Astrocyte (in vitro differentiated cells and primary cell): ENCODE measurements around the gene MID2. TPM values are rescaled to one million over a fixed set of nuclear protein-coding genes. Genes with fewer than 3 reads are reported as not detected.

Source experiments
- DNase-seq: peaks from one replicate; pipeline ENCODE4 v3.0.0-alpha.2; 2010; ENCODE audit warnings: low read depth
- FAIRE-seq: peaks from 2 replicates; lab custom pipeline; 2011; peaks lifted over from hg19 to GRCh38; lab: Jason Lieb, UNC
- H2AFZ ChIP-seq: 2 replicates; pipeline ENCODE4 v1.6.0; 2012; ENCODE audit warnings: low read depth, low read length, inconsistent platforms
- H3K27ac ChIP-seq: 2 replicates; pipeline ENCODE4 v1.5.1; 2011; ENCODE audit warnings: low read depth, low read length, inconsistent platforms
- H3K27me3 ChIP-seq: 2 replicates; pipeline ENCODE4 v1.6.0; 2011; ENCODE audit warnings: low read length, inconsistent platforms; ENCODE audit not compliant: insufficient read depth
- H3K36me3 ChIP-seq: 2 replicates; pipeline ENCODE4 v1.5.1; 2011; ENCODE audit warnings: low read length, inconsistent platforms; ENCODE audit not compliant: insufficient read depth
- H3K4me1 ChIP-seq: 2 replicates; pipeline ENCODE4 v1.5.1; 2011; ENCODE audit warnings: low read length, inconsistent platforms; ENCODE audit not compliant: insufficient read depth
- H3K4me2 ChIP-seq: 2 replicates; pipeline ENCODE4 v1.6.0; 2012; ENCODE audit warnings: low read length, inconsistent platforms
- H3K4me3 ChIP-seq: 2 replicates; pipeline ENCODE4 v1.5.1; 2011; ENCODE audit warnings: low read depth, mild to moderate bottlenecking, low read length, inconsistent platforms; ENCODE audit not compliant: insufficient read depth
- H3K79me2 ChIP-seq: 2 replicates; pipeline ENCODE4 v1.6.0; 2012; ENCODE audit warnings: mild to moderate bottlenecking, low read length, inconsistent platforms; ENCODE audit not compliant: insufficient read depth
- H3K9ac ChIP-seq: 2 replicates; pipeline ENCODE4 v1.6.0; 2012; ENCODE audit warnings: mild to moderate bottlenecking, low read length, inconsistent platforms
- H3K9me3 ChIP-seq: 2 replicates; pipeline ENCODE4 v1.5.1; 2012; ENCODE audit warnings: low read depth, mild to moderate bottlenecking, low read length, inconsistent platforms; ENCODE audit not compliant: insufficient read depth
- H4K20me1 ChIP-seq: 2 replicates; pipeline ENCODE4 v1.6.0; 2012; ENCODE audit warnings: low read length, inconsistent platforms; ENCODE audit not compliant: insufficient read depth
- H3K27ac Mint-ChIP-seq: one replicate; pipeline ENCODE4 v1.8.0; 2021; ENCODE audit warnings: mild to moderate bottlenecking, mixed read lengths; ENCODE audit not compliant: unreplicated experiment
- H3K27me3 Mint-ChIP-seq: one replicate; pipeline ENCODE4 v1.8.0; 2021; ENCODE audit warnings: low read depth, mixed read lengths; ENCODE audit not compliant: unreplicated experiment
- H3K36me3 Mint-ChIP-seq: one replicate; pipeline ENCODE4 v1.8.0; 2021; ENCODE audit warnings: low read depth, mixed read lengths; ENCODE audit not compliant: unreplicated experiment
- H3K4me1 Mint-ChIP-seq: one replicate; pipeline ENCODE4 v1.8.0; 2021; ENCODE audit warnings: low read depth, mixed read lengths; ENCODE audit not compliant: unreplicated experiment
- H3K4me3 Mint-ChIP-seq: one replicate; pipeline ENCODE4 v1.8.0; 2021; ENCODE audit warnings: mild to moderate bottlenecking, moderate library complexity, mixed read lengths; ENCODE audit not compliant: unreplicated experiment
- H3K9me3 Mint-ChIP-seq: one replicate; pipeline ENCODE4 v1.8.0; 2021; ENCODE audit warnings: mild to moderate bottlenecking, mixed read lengths; ENCODE audit not compliant: unreplicated experiment
- CTCF ChIP-seq: IDR thresholded peaks from 2 replicates; pipeline ENCODE4 v1.5.1; 2011; ENCODE audit warnings: low read depth, mild to moderate bottlenecking, inconsistent platforms, low read length, moderate library complexity; ENCODE audit not compliant: insufficient read depth
- EZH2 ChIP-seq: IDR thresholded peaks from 2 replicates; pipeline ENCODE4 v1.6.1; 2012; ENCODE audit warnings: mild to moderate bottlenecking, low read length, inconsistent platforms; ENCODE audit not compliant: insufficient read depth
- total RNA-seq: library from RNA; stranded (reverse); gene quantifications from 2 replicates; pipeline ENCODE4 v1.2.1, GENCODE V29; 2021

MID2 gene
- total RNA-seq, 1 donor from 2014 or later, result 11.1 TPM

DNA sequence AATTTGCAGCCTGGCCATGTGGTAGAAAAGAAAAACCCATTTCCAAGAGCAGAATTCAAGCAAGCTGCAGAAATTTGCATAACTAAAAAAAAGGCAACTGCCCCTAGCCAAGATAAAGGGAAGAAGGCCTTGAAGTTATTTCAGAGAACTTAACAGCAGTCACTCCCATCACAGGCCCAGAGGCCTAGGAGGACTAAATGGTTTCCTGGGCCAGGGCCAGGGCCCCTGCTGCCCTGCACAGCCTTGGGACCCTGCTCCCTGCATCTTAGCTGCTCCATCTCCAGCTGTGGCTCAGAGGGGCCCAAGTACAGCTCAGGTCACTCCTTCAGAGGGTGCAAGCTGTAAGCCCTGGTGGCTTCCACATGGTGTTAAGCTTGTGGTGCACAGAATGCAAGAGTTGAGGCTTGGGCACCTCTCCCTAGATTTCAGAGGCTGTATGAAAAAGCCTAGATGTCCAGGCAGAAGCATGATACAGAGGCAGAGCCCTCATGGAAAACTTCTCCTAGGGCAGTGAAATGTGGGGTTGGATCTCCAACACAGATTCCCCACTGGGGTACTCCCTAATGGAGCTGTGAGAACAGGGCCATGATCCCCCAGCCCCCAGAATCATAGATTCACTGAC, 6.7 kb upstream of the MID2 start:
- TF ChIP-seq EZH2 (no peak), CTCF (no peak)
- H3K79me2 ChIP-seq, result no peaks in the 10 kb centered on the region
- H3K9ac ChIP-seq, result no peak overlapping the region
- no peak overlapping the region for H3K27ac ChIP-seq
- H3K27me3 ChIP-seq, result no peaks in the 10 kb centered on the region
- H3K36me3 ChIP-seq, result no peaks in the 10 kb centered on the region
- Mint-ChIP-seq H3K27me3 (no peaks in the 10 kb centered on the region), H3K4me3 (no peak overlapping the region), H3K27ac (no peak overlapping the region), H3K4me1 (peaks cover 3% of the 10 kb centered on the region), H3K36me3 (peaks cover 2% of the 10 kb centered on the region), H3K9me3 (peaks cover 3% of the 10 kb centered on the region)
- no peak for DNase-seq
- peaks cover 7% of the 10 kb centered on the region for H3K9me3 ChIP-seq
- no peaks in the 10 kb centered on the region for H4K20me1 ChIP-seq
- H2AFZ ChIP-seq, result no peak overlapping the region
- no peak overlapping the region for H3K4me2 ChIP-seq
- no peaks in the 10 kb centered on the region for H3K4me1 ChIP-seq
- no peak overlapping the region for H3K4me3 ChIP-seq
- FAIRE-seq, result no peak

- Histone ChIP-seq H3K27ac (no peak overlapping the region), H3K4me2 (no peak overlapping the region), H3K9ac (no peak overlapping the region), H3K9me3 (peaks cover 7% of the 10 kb centered on the region), H3K36me3 (no peaks in the 10 kb centered on the region), H3K79me2 (no peaks in the 10 kb centered on the region), H3K4me1 (peaks cover 4% of the 10 kb centered on the region), H4K20me1 (no peaks in the 10 kb centered on the region), H2AFZ (no peak overlapping the region), H3K4me3 (no peak overlapping the region), H3K27me3 (no peaks in the 10 kb centered on the region)
- Mint-ChIP-seq H3K36me3 (peaks cover 2% of the 10 kb centered on the region), H3K9me3 (peaks cover 3% of the 10 kb centered on the region), H3K27ac (no peak overlapping the region), H3K27me3 (no peaks in the 10 kb centered on the region), H3K4me1 (peaks cover 8% of the 10 kb centered on the region), H3K4me3 (no peak overlapping the region)
- no peak for DNase-seq
- TF ChIP-seq EZH2, result no peak
- no peak for TF ChIP-seq CTCF
- FAIRE-seq, result no peak
Measured at GRCh38 chrX:107823042-107823441, 2.6 kb upstream of the MID2 start.

DNA sequence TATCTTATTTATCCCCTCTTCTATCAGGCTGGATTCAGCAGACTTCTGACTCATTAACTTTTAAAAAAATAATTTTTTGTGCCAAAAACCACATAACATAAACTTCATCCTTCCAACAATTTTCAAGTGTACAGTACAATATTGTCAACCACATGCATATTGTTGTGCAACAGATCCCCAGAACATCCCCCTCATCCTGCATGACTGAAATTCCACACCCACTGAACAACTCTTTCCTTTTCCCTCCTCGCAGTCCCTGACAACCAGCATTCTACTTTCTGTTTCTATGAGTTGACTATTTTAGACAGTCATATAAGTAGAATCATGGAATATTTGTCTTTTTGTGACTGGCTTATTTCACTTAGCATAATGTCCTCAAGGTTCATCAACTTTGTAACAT, 2.2 kb upstream of the MID2 start:
- Histone ChIP-seq H3K4me1 (peaks cover 4% of the 10 kb centered on the region), H3K9ac (no peak overlapping the region), H3K27me3 (no peaks in the 10 kb centered on the region), H3K79me2 (no peaks in the 10 kb centered on the region), H2AFZ (no peak overlapping the region), H3K27ac (no peak overlapping the region), H3K4me2 (peak overlapping the region; percentile 19), H3K36me3 (no peaks in the 10 kb centered on the region), H4K20me1 (no peaks in the 10 kb centered on the region), H3K9me3 (peaks cover 7% of the 10 kb centered on the region), H3K4me3 (no peak overlapping the region)
- no peak for TF ChIP-seq CTCF
- no peak for TF ChIP-seq EZH2
- Mint-ChIP-seq H3K4me1 (peaks cover 8% of the 10 kb centered on the region), H3K9me3 (peaks cover 3% of the 10 kb centered on the region), H3K36me3 (peaks cover 2% of the 10 kb centered on the region), H3K27ac (no peak overlapping the region), H3K4me3 (no peak overlapping the region), H3K27me3 (no peaks in the 10 kb centered on the region)
- peak; percentile 81 for DNase-seq
- no peak for FAIRE-seq
